K562 (cell line): Measurements from ENCODE around the gene MTA2. TPM values are rescaled to one million over a fixed set of nuclear protein-coding genes. Genes with fewer than 3 reads are reported as not detected.

Experiments used
- E2F4 ChIP-seq: sonication (generic); formaldehyde crosslinking; IDR thresholded peaks from 2 replicates; pipeline ENCODE4 v1.8.0; 2022; ENCODE audit warnings: mild to moderate bottlenecking, low read depth, missing genetic modification reagents
- ELK1 ChIP-seq: sonication (generic); formaldehyde crosslinking; IDR thresholded peaks from 2 replicates; pipeline ENCODE4 v1.8.1; 2022; ENCODE audit warnings: missing genetic modification reagents
- GABPB1 ChIP-seq: sonication (generic); formaldehyde crosslinking; IDR thresholded peaks from 2 replicates; pipeline ENCODE4 v1.8.0; 2022; ENCODE audit warnings: mild to moderate bottlenecking, missing genetic modification reagents
- HEY1 ChIP-seq: fragments of 250-450 bp; sonication (Bioruptor Pico); IDR thresholded peaks from 2 replicates; pipeline ENCODE4 v1.5.0; 2020; ENCODE audit warnings: mild to moderate bottlenecking, moderate library complexity, borderline replicate concordance
- HMG20A ChIP-seq: fragments of 450-650 bp; formaldehyde crosslinking; conservative IDR thresholded peaks from 2 replicates; pipeline ENCODE4 v1.4.0; 2020; ENCODE audit warnings: mild to moderate bottlenecking, mixed read lengths
- JUND ChIP-seq, 2 experiments: IDR thresholded peaks; 2 replicates in 1 of 2; 3 replicates in 1 of 2; pipeline ENCODE4 v1.6.1; 2011; ENCODE audit warnings: borderline replicate concordance in 2 of 2, low read depth in 2 of 2, low read length in 2 of 2, improper control_type of control experiment in 1 of 2, missing biosample characterization in 1 of 2, missing genetic modification characterization in 1 of 2, missing genetic modification reagents in 1 of 2
- NFE2L1 ChIP-seq: fragments of 450-650 bp; IDR thresholded peaks from 2 replicates; pipeline ENCODE4 v1.6.1; 2016; ENCODE audit warnings: missing genetic modification characterization, low read depth, mild to moderate bottlenecking, missing compliant biosample characterization, moderate library complexity, borderline replicate concordance
- NR3C1 ChIP-seq: sonication (generic); formaldehyde crosslinking; IDR thresholded peaks from 2 replicates; pipeline ENCODE4 v1.8.1; 2022; ENCODE audit warnings: missing genetic modification reagents
- POLR2AphosphoS2 ChIP-seq: IDR thresholded peaks from 2 replicates; pipeline ENCODE4 v1.6.1; 2012; ENCODE audit warnings: low read length, improper control_type of control experiment
- RBM22 ChIP-seq: fragments of 200-400 bp; formaldehyde crosslinking; IDR thresholded peaks from 2 replicates; pipeline ENCODE4 v1.6.1; 2018; ENCODE audit warnings: low read length, low read depth; ENCODE audit not compliant: poor library complexity, severe bottlenecking
- SMAD1 ChIP-seq: fragments of 150-350 bp; IDR thresholded peaks from 2 replicates; pipeline ENCODE4 v1.6.1; 2014; ENCODE audit warnings: low read length, low read depth; ENCODE audit not compliant: partially characterized antibody
- SUPT5H ChIP-seq: fragments of 450-650 bp; IDR thresholded peaks from 2 replicates; pipeline ENCODE4 v1.6.1; 2016
- TFAM ChIP-seq: fragments of 250-450 bp; sonication (Bioruptor Pico); conservative IDR thresholded peaks from 2 replicates; pipeline ENCODE4 v1.5.0; 2021; ENCODE audit warnings: mild to moderate bottlenecking, moderate library complexity
- TGIF2 ChIP-seq: sonication (generic); formaldehyde crosslinking; IDR thresholded peaks from 2 replicates; pipeline ENCODE4 v1.8.1; 2022; ENCODE audit warnings: mild to moderate bottlenecking, missing genetic modification reagents, moderate library complexity
- ZNF224 ChIP-seq: sonication (generic); formaldehyde crosslinking; IDR thresholded peaks from 2 replicates; pipeline ENCODE4 v1.8.0; 2022; ENCODE audit warnings: mild to moderate bottlenecking, missing genetic modification reagents
- ZNF24 ChIP-seq: fragments of 450-650 bp; IDR thresholded peaks from 2 replicates; pipeline ENCODE4 v1.6.1; 2016
- ZNF253 ChIP-seq: fragments of 250-450 bp; sonication (Bioruptor Pico); conservative IDR thresholded peaks from 2 replicates; pipeline ENCODE4 v1.6.1; 2021; ENCODE audit warnings: mild to moderate bottlenecking
- ZNF589 ChIP-seq: fragments of 200-800 bp; sonication (Bioruptor generic); IDR thresholded peaks from 2 replicates; pipeline ENCODE4 v1.6.1; 2016; ENCODE audit warnings: low read depth, missing genetic modification characterization, missing compliant biosample characterization
- ZNF79 ChIP-seq: fragments of 250-450 bp; sonication (Bioruptor Pico); IDR thresholded peaks from 2 replicates; pipeline ENCODE4 v1.4.0; 2020; ENCODE audit warnings: low read depth, mild to moderate bottlenecking, moderate library complexity
- polyA plus RNA-seq, 8 experiments: library from polyadenylated mRNA; depleted of rRNA in 4 of 8; stranded (reverse) in 5 of 8; unstranded in 3 of 8; fragments of >200 nt; fragmentation: Nextera tagmentation in 2 of 8; fragmentation: Illumina TruSeq in 1 of 8; extraction: Ambion mirVana in 2 of 8; extraction: Trizol in 1 of 8; gene quantifications; 2 replicates each; pipeline versions ENCODE4 v1.2.1 to v1.2.3, GENCODE V29; 2011 to 2014; ENCODE audit warnings: inconsistent platforms in 1 of 8, missing spikeins in 1 of 8
- total RNA-seq, 7 experiments: library from RNA; depleted of rRNA in 6 of 7; stranded (reverse); fragments of >200 nt in 6 of 7; fragmentation: Illumina TruSeq in 2 of 7; extraction: Trizol in 2 of 7; gene quantifications; 2 replicates each; pipeline versions ENCODE4 v1.2.1 to v1.2.3, GENCODE V29; 2011 to 2021; ENCODE audit warnings: low replicate concordance in 1 of 7
- TF ChIP-seq, protein P1 (sequence below): sonication (generic); IDR thresholded peaks from 2 replicates; pipeline ENCODE4 v1.6.1; 2016
- TF ChIP-seq, protein P2 (sequence below): IDR thresholded peaks from 2 replicates; pipeline ENCODE4 v1.6.1; 2011; ENCODE audit not compliant: insufficient read length; ENCODE audit errors: extremely low read depth
- TF ChIP-seq, protein P3 (sequence below): sonication (generic); formaldehyde crosslinking; IDR thresholded peaks from 2 replicates; pipeline ENCODE4 v1.4.0; 2020; ENCODE audit warnings: mild to moderate bottlenecking, missing genetic modification reagents

MTA2 gene
- total and polyA plus RNA-seq, 9 of the 15 experiments (the other 6 are each of a cell fraction or from before 2014, with no cell fraction given): 6.2 to 220 (median 172) TPM

DNA sequence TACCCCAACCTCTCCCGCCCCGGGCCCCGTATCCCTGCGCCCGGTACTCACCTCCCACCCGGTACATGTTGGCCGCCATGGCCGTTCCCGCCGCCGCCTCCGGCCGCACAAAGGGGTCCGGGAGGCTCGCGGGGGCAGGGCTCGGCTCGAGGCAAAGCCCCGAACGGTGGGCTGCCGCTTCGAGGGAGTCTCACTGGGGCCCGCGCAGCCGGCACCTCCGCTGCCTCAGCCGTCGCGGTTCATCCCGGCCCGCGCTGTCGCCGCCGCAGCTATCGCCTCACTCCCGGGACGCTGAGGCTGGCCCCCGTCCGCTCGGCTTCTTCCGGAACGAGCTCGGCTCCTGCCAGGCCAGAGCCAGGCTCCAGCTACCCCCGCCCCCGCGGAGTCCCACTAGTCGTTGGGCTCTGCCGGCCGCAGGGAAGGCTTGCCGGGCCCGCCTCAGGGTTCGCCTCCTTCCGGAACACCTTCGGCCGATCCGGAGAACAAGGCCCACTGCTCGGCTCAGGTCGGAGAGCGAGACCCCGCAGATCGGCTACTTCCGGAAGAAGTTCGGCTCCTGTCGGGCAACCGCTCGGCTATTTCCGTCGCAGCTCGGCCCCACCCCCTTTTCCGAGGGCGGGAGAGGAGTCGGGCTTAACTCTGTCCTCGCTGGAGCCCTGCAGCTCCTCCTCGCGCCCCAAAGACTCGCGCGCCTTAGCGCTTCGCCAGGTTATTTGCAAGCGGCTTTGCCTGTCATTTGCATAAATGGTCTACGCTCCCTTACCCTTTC, at the start of gene MTA2 (continued):
- TF ChIP-seq TFAM (CRISPR knock-in tag) (no peak), NFE2L1 (tag) (no peak), TGIF2 (CRISPR knock-in tag) (peak; percentile 65; the same call in 1 of the 2 replicates), HMG20A (CRISPR knock-in tag) (no peak), HEY1 (CRISPR knock-in tag) (no peak), E2F4 (CRISPR knock-in tag) (no peak), ELK1 (CRISPR knock-in tag) (no peak), ZNF24 (no peak), POLR2AphosphoS2 (peak; percentile 96), SMAD1 (no peak), ZNF79 (CRISPR knock-in tag) (no peak), SUPT5H (peak; percentile 77), GABPB1 (CRISPR knock-in tag) (no peak; the same call in 1 of the 2 replicates), NR3C1 (CRISPR knock-in tag) (peak; percentile 89; the same call in 1 of the 2 replicates), JUND (IDR thresholded peaks at IDR 0.05; ENCODE audit: borderline replicate concordance, low read depth, low read length) (no peak; the same call in 1 of the 2 replicates), JUND (tag; IDR thresholded peaks at IDR 0.05; ENCODE audit: borderline replicate concordance, low read depth, low read length) (no peak; the same call in 2 of the 3 replicates), ZNF253 (CRISPR knock-in tag) (no peak), ZNF224 (CRISPR knock-in tag) (no peak), ZNF589 (no peak), RBM22 (peak; percentile 91)
- TF ChIP-seq, protein P1, sequence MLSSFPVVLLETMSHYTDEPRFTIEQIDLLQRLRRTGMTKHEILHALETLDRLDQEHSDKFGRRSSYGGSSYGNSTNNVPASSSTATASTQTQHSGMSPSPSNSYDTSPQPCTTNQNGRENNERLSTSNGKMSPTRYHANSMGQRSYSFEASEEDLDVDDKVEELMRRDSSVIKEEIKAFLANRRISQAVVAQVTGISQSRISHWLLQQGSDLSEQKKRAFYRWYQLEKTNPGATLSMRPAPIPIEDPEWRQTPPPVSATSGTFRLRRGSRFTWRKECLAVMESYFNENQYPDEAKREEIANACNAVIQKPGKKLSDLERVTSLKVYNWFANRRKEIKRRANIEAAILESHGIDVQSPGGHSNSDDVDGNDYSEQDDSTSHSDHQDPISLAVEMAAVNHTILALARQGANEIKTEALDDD: no peak
- TF ChIP-seq, protein P2, sequence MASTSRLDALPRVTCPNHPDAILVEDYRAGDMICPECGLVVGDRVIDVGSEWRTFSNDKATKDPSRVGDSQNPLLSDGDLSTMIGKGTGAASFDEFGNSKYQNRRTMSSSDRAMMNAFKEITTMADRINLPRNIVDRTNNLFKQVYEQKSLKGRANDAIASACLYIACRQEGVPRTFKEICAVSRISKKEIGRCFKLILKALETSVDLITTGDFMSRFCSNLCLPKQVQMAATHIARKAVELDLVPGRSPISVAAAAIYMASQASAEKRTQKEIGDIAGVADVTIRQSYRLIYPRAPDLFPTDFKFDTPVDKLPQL: no peak
- TF ChIP-seq, protein P3, sequence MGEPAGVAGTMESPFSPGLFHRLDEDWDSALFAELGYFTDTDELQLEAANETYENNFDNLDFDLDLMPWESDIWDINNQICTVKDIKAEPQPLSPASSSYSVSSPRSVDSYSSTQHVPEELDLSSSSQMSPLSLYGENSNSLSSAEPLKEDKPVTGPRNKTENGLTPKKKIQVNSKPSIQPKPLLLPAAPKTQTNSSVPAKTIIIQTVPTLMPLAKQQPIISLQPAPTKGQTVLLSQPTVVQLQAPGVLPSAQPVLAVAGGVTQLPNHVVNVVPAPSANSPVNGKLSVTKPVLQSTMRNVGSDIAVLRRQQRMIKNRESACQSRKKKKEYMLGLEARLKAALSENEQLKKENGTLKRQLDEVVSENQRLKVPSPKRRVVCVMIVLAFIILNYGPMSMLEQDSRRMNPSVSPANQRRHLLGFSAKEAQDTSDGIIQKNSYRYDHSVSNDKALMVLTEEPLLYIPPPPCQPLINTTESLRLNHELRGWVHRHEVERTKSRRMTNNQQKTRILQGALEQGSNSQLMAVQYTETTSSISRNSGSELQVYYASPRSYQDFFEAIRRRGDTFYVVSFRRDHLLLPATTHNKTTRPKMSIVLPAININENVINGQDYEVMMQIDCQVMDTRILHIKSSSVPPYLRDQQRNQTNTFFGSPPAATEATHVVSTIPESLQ (CRISPR knock-in tag): 0 out of 2 replicates have a peak, but pooled peaks have one; percentile 69
